ENCODE results near the gene CLEC4E.
"Not testable (repeated sequence)": the region's sequence is repeated elsewhere in the genome, so short reads cannot be mapped to it uniquely, and the experiment has no call there.

Gene CLEC4E

GRCh38 chr12:8532045-8532444, 8.7 kb downstream of the CLEC4E start:
- no peak for DNase-seq

- no peak for DNase-seq
Observed at GRCh38 chr12:8527250-8528130, 13.2 kb downstream of the CLEC4E start.

- DNase-seq = no peak
Observed at GRCh38 chr12:8519171-8519570, 21.5 kb downstream of the CLEC4E start.

DNA sequence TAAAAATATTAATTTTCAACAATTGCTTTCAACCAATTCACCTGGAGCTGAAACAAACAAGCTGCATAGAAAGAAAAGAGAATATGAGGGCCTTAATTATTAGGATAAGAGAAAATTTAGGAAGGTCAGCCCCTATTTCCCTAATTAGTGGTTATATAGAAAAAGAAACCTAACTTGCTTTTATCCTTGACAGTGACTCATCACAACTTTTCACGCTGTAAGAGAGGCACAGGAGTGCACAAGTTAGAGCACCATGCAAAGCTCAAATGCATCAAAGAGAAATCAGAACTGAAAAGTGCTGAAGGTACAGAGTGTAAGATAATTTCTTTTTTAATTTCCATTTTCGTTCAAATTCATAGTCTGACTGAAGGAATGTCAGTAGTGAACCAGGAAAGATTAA, 22.7 kb downstream of the CLEC4E start:
- no peak for DNase-seq

DNA sequence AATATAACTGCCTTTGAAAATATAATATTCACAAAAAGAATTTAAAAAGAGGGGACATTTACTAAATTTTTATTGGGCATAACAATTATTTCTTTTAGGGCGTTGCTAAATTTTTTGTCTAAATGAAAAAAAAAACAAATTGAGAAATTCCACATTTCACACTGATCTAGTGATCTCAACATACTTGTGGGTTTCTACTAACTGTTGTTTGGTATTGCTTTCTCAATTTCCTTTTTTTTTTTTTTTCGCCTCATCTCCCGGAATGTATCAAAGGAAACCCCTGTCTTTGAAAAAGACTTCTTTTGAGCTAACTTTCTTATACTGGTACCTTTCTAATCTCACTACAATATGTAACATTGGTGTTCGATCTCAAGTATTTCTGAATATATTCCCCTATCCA, 27.4 kb downstream of the CLEC4E start, which contains the start of gene CLEC4D:
Gene CLEC4D, plus strand, starts transcription at position 248 of the 400 bp plus-strand sequence. CDS start 230 bp downstream, outside the sequence.
- DNase-seq = no peak

GRCh38 chr12:8508910-8509841, 31.5 kb downstream of the CLEC4E start:
- DNase-seq = no peak

GRCh38 chr12:8508223-8508622, 32.5 kb downstream of the CLEC4E start:
- no peak for DNase-seq

- DNase-seq = no peak
Observed at GRCh38 chr12:8507596-8507995, 33.1 kb downstream of the CLEC4E start.

GRCh38 chr12:8504351-8504750, 36.4 kb downstream of the CLEC4E start:
- DNase-seq = no peak

GRCh38 chr12:8501720-8502119, 39.0 kb downstream of the CLEC4E start:
- DNase-seq = no peak

DNA sequence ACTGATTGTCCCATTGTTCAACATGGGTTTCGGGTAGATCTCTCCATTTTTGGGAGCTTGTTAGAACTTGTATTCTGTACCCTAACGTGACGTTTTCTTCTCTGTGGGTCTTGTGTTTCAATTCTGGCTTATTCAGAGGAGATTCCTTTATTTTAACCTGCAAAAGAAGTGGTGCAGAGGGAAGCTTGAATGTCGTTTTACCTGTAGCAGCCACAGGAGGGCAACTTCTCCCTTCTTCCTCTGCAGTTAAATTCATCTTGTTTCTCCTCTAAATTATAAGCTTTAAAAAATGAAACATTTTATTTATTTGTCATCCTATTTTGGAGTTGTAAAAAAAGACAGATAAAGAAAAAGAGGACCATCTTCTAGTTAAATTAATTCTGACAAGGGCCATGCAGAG, 41.1 kb downstream of the CLEC4E start:
- no peak for DNase-seq

GRCh38 chr12:8496074-8496473, 44.6 kb downstream of the CLEC4E start:
- not testable (repeated sequence) for DNase-seq

DNA sequence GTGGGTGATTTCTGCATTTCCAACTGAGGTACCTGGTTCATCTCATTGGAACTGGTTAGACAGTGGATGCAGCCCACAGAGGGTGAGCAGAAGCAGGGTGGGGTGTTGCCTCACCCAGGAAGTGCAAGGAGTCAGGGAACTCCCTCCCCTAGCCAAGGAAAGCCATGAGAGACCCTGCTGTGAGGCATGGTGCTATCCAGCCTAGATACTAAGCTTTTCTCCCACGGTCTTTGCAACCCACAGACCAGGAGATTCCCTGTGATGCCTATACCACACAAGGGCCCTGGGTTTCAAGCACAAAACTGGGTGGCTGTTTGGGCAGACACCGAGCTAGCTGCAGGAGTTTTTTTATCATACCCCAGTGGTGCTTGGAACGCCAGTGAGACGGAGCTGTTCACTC, 45.0 kb downstream of the CLEC4E start:
- DNase-seq = not testable (repeated sequence)

DNA sequence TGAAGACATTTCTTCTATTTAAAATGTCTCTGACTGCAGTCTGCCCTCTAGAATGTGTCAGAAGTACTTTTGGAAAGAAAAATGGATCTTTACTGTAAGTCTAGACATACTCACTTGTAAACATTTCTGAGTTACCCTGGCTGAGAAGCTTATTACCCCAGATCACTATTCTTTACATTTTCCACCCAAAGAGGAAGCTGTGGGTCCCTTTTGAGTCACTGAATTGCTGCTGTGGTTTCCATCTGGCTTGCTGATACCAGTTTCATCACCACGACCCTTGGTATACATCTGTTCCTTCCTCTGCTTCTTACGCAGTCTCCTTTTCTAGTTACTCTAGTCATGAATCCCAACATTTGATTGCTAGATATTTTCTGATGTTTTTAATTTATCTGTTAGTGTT, 47.6 kb downstream of the CLEC4E start:
- DNase-seq = no peak

GRCh38 chr12:8491646-8492530, 48.8 kb downstream of the CLEC4E start:
- DNase-seq = no peak
